PC-3 (cell line): ENCODE data around the gene KAZN. TPM values are rescaled to one million over a fixed set of nuclear protein-coding genes. Genes with fewer than 3 reads are reported as not detected.

Experiments used
- ATAC-seq: fragments of 200-7000 bp; cut with Tn5 transposase; 2 replicates; pipeline ENCODE4 v1.9.1; 2020; ENCODE audit warnings: mild to moderate bottlenecking, moderate library complexity
- BruUV-seq: library from RNA; stranded (reverse); fragments of 400-500 nt; replicated peaks from 2 replicates; lab custom pipeline; 2021; lab: Mats Ljungman, UMichigan
- CTCF ChIA-PET: fragments of 300-600 bp; sonication (Branson Sonifier 250); formaldehyde crosslinking; loops from one replicate; lab custom pipeline; 2022; ENCODE audit warnings: antibody characterized with exemption; lab: Charles Lee
- POLR2A ChIA-PET: fragments of 300-600 bp; sonication (Branson Sonifier 250); formaldehyde crosslinking; loops from one replicate; lab custom pipeline; 2022; ENCODE audit warnings: antibody characterized with exemption; ENCODE audit not compliant: unreplicated experiment; lab: Charles Lee
- DNase-seq: peaks from one replicate; pipeline ENCODE4 v3.0.0-alpha.2; 2015
- H2AFZ ChIP-seq: fragments of 300-600 bp; sonication (generic); 2 replicates; pipeline ENCODE4 v1.6.0; 2016; ENCODE audit warnings: antibody characterized with exemption, low read length
- H3F3A ChIP-seq: fragments of 300-600 bp; sonication (generic); one replicate; pipeline ENCODE4 v1.6.0; 2017; ENCODE audit warnings: antibody characterized with exemption, low read length, control low read depth, mild to moderate bottlenecking; ENCODE audit not compliant: unreplicated experiment
- H3K27ac ChIP-seq: fragments of 300-600 bp; sonication (generic); 2 replicates; pipeline ENCODE4 v1.5.1; 2016; ENCODE audit warnings: mild to moderate bottlenecking, low read length
- H3K27me3 ChIP-seq: fragments of 300-600 bp; sonication (generic); 2 replicates; pipeline ENCODE4 v1.6.1; 2016; ENCODE audit warnings: low read length, mixed read lengths
- H3K36me3 ChIP-seq: fragments of 300-600 bp; sonication (generic); 2 replicates; pipeline ENCODE4 v1.6.1; 2016; ENCODE audit warnings: low read depth, mixed run types, low read length, mixed read lengths
- H3K4me1 ChIP-seq: fragments of 300-600 bp; sonication (generic); 2 replicates; pipeline ENCODE4 v1.5.1; 2016; ENCODE audit warnings: low read length; ENCODE audit not compliant: insufficient read depth
- H3K4me2 ChIP-seq: fragments of 300-600 bp; sonication (generic); 2 replicates; pipeline ENCODE4 v1.6.0; 2016; ENCODE audit warnings: low read length
- H3K4me3 ChIP-seq: fragments of 300-600 bp; sonication (generic); 2 replicates; pipeline ENCODE4 v1.5.1; 2016; ENCODE audit warnings: mild to moderate bottlenecking, low read length, mixed read lengths
- H3K79me2 ChIP-seq: fragments of 300-600 bp; sonication (generic); 2 replicates; pipeline ENCODE4 v1.6.1; 2017; ENCODE audit warnings: low read length, mixed read lengths
- H3K9ac ChIP-seq: fragments of 300-600 bp; sonication (generic); 2 replicates; pipeline ENCODE4 v1.6.0; 2016; ENCODE audit warnings: mild to moderate bottlenecking, low read length
- H3K9me2 ChIP-seq: fragments of 300-600 bp; sonication (generic); replicated peaks from 2 replicates; pipeline ENCODE4 v1.6.1; 2016; ENCODE audit warnings: mixed run types, low read length, mixed read lengths
- H3K9me3 ChIP-seq: fragments of 300-600 bp; sonication (generic); 2 replicates; pipeline ENCODE4 v1.6.1; 2016; ENCODE audit warnings: low read length, mixed read lengths
- H4K20me1 ChIP-seq: fragments of 300-600 bp; sonication (generic); 2 replicates; pipeline ENCODE4 v1.6.1; 2016; ENCODE audit warnings: low read length, mixed read lengths
- EZH2 ChIP-seq: fragments of 300-600 bp; sonication (generic); IDR thresholded peaks from one replicate; pipeline ENCODE4 v1.6.1; 2017; ENCODE audit warnings: antibody characterized with exemption, mild to moderate bottlenecking, low read length; ENCODE audit not compliant: unreplicated experiment
- EZH2phosphoT487 ChIP-seq: fragments of 300-600 bp; sonication (generic); IDR thresholded peaks from 2 replicates; pipeline ENCODE4 v1.6.1; 2018; ENCODE audit warnings: mild to moderate bottlenecking, antibody characterized with exemption, low read length, borderline replicate concordance
- intact Hi-C: fragments of 100-400 bp; cut with micrococcal nuclease; formaldehyde crosslinking; loops from 2 replicates; pipeline ENCODE4 v1.9.0; 2023
- total RNA-seq: library from RNA; depleted of rRNA; stranded (reverse); fragments of >200 nt; gene quantifications from 2 replicates; pipeline ENCODE4 v1.2.3, GENCODE V29; 2014
- TF ChIP-seq, protein P1 (sequence below): fragments of 300-600 bp; sonication (generic); conservative IDR thresholded peaks from 2 replicates; pipeline ENCODE4 v1.5.1; 2017; ENCODE audit warnings: antibody characterized with exemption, low read depth, mild to moderate bottlenecking, low read length

KAZN gene
- total RNA-seq, 1 experiment from 2014 or later, result 2.0 TPM

DNA sequence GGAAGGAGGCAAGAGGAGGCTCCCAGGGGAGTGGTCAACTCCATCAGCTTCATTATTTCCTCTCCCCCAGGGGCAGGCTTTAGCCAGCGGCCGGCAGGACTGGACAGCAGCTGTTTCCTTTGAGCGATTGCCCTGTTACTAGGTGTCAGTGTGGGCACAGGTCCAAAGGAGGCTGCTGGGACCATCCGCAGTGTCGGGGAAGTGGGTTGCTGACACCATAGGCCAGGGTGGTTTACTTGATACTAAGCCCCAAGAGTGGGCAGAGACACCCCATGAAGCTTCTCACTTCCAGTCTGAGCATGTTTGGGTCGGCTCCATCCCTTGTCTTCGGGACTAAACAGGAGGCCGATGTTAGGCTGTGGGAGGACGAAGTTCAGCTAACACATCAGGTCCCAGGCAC, 63.6 kb downstream of the KAZN start:
- Histone ChIP-seq H3K4me2 (no peak overlapping the region), H3K9me3 (no peaks in the 10 kb centered on the region), H3K27ac (no peak overlapping the region), H4K20me1 (no peaks in the 10 kb centered on the region), H3K36me3 (no peaks in the 10 kb centered on the region), H3K79me2 (no peaks in the 10 kb centered on the region), H3K9me2 (no peaks in the 10 kb centered on the region), H3K27me3 (no peaks in the 10 kb centered on the region), H3K4me1 (peaks cover 15% of the 10 kb centered on the region; the same call in 1 of the 2 replicates), H2AFZ (no peak overlapping the region), H3F3A (no peaks in the 10 kb centered on the region), H3K9ac (no peak overlapping the region), H3K4me3 (no peak overlapping the region)
- TF ChIP-seq EZH2 (no peak), EZH2phosphoT487 (no peak)
- TF ChIP-seq, protein P1, sequence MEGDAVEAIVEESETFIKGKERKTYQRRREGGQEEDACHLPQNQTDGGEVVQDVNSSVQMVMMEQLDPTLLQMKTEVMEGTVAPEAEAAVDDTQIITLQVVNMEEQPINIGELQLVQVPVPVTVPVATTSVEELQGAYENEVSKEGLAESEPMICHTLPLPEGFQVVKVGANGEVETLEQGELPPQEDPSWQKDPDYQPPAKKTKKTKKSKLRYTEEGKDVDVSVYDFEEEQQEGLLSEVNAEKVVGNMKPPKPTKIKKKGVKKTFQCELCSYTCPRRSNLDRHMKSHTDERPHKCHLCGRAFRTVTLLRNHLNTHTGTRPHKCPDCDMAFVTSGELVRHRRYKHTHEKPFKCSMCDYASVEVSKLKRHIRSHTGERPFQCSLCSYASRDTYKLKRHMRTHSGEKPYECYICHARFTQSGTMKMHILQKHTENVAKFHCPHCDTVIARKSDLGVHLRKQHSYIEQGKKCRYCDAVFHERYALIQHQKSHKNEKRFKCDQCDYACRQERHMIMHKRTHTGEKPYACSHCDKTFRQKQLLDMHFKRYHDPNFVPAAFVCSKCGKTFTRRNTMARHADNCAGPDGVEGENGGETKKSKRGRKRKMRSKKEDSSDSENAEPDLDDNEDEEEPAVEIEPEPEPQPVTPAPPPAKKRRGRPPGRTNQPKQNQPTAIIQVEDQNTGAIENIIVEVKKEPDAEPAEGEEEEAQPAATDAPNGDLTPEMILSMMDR, result no peak
- DNase-seq (no peak), ATAC-seq (no peak)
- no TSS peak for BruUV-seq
- POLR2A ChIA-PET, result no interaction called here
- intact Hi-C loops, result no loop called here
- CTCF ChIA-PET, result no interaction called here

DNA sequence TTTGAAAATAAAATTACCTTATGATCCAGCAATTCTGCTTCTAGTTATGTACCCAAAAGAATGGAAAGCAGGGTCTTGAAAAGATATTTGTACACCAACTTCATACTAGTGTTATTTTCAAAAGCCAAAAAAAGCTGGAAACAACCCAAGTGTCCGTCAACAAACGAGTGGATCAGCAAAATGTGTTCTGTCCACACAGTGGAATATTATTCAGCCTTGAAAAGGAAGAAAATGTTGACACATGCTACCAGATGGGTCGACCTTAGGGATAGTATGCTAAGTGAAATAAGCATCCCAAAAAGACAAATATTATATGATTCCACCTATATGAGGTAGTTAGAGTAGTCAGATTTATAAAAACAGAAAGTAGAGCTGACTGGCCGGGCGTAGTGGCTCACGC, 65.3 kb downstream of the KAZN start:
- intact Hi-C loops, result no loop called here
- peaks cover 9% of the 10 kb centered on the region; the same call in 1 of the 2 replicates for H3K4me1 ChIP-seq
- TF ChIP-seq, protein P1, result no peak
- TF ChIP-seq EZH2 (no peak), EZH2phosphoT487 (no peak)
- POLR2A ChIA-PET, result no interaction called here
- CTCF ChIA-PET, result interaction anchor here (0.7 kb wide), 1 partner anchor 13 kb away, joined by 4 read pairs; no protein-coding TSS in a partner anchor
- no peaks in the 10 kb centered on the region for H3K9me2 ChIP-seq
- H3K27ac ChIP-seq, result no peak overlapping the region
- H3K79me2 ChIP-seq, result no peaks in the 10 kb centered on the region
- no TSS peak for BruUV-seq
- H3K27me3 ChIP-seq, result no peaks in the 10 kb centered on the region
- no peaks in the 10 kb centered on the region for H4K20me1 ChIP-seq
- H3K9ac ChIP-seq, result no peak overlapping the region
- no peaks in the 10 kb centered on the region for H3K9me3 ChIP-seq
- H3F3A ChIP-seq, result no peaks in the 10 kb centered on the region
- H2AFZ ChIP-seq, result no peak overlapping the region
- no peaks in the 10 kb centered on the region for H3K36me3 ChIP-seq
- no peak for DNase-seq
- ATAC-seq, result no peak
- H3K4me2 ChIP-seq, result no peak overlapping the region
- no peak overlapping the region for H3K4me3 ChIP-seq

DNA sequence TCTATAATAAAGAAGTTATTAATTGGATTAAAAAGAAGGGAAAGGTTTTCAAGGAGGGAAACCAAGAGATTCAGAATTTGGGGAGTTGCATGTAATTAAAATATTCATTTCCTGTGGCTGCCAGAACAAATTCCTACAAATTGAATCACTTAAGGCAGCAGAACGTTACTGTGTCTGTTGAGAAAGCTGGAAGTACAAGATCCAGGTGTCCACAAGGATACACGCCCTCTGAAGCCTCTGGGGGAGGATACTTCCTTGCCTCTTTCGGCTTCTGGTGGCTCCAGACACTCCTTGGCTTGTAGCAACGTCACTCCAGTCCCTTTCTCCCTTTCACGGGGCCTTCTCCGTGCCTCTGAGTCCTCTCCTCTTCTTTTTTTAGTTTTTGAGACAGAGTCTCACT, 67.9 kb downstream of the KAZN start:
- CTCF ChIA-PET, result no interaction called here
- H3K36me3 ChIP-seq, result no peaks in the 10 kb centered on the region
- H3K9me2 ChIP-seq, result no peaks in the 10 kb centered on the region
- H3K9ac ChIP-seq, result no peak overlapping the region
- H4K20me1 ChIP-seq, result no peaks in the 10 kb centered on the region
- TF ChIP-seq, protein P1, result no peak
- TF ChIP-seq EZH2 (no peak), EZH2phosphoT487 (no peak)
- H3K4me1 ChIP-seq, result peaks cover 7% of the 10 kb centered on the region; the same call in 1 of the 2 replicates
- H2AFZ ChIP-seq, result no peak overlapping the region; the same call in 1 of the 2 replicates
- DNase-seq (peak; percentile 58), ATAC-seq (peak; percentile 40; the same call in 1 of the 2 replicates)
- peak overlapping the region; percentile 19; the same call in 1 of the 2 replicates for H3K4me2 ChIP-seq
- H3K27me3 ChIP-seq, result no peaks in the 10 kb centered on the region
- no peak overlapping the region for H3K4me3 ChIP-seq
- no peaks in the 10 kb centered on the region for H3K9me3 ChIP-seq
- POLR2A ChIA-PET, result interaction anchor here (0.6 kb wide), 1 partner anchor 68 kb away, joined by 15 read pairs; no protein-coding TSS in a partner anchor
- intact Hi-C loops, result no loop called here
- H3K79me2 ChIP-seq, result no peaks in the 10 kb centered on the region
- no peak overlapping the region for H3K27ac ChIP-seq
- BruUV-seq, result no TSS peak
- no peaks in the 10 kb centered on the region for H3F3A ChIP-seq
